Measurements from ENCODE around the gene CENPA.

- TF ChIP-seq POLR2A (IDR thresholded peaks at IDR 0.05): no peak
- TF ChIP-seq CTCF (IDR thresholded peaks at IDR 0.05): no peak
Observed at GRCh38 chr2:26809211-26809610, 23.4 kb downstream of the CENPA start.
